NCI-H82 treated with DMSO at 0.1 percent for 48 hours (cell line): ENCODE results near the gene FASTK.
"Not testable (repeated sequence)": the region's sequence is repeated elsewhere in the genome, so short reads cannot be mapped to it uniquely, and the experiment has no call there.

Experiments
- DNase-seq: peaks from one replicate; lab custom pipeline; 2025; ENCODE audit not compliant: unreplicated experiment; lab: John Stamatoyannopoulos, UW

Gene FASTK

DNA sequence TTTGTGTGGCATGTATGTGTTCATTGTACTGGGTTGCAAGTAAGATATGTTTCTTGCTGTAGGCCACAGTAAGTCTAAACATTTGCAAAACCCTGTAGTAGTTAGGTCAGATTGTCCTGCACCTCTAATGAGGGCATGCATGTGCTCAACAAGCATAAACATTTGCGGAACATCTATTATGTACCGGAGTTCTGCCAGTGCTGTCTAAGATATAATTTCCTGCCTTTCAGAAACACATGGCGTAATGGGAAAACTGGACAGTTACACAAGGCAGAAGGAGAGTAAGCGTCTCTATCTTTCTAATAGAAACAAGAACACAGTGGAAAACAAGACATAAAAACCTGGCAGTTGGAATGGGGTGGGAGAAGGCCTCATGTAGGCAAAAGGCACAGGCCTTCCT, 49.6 kb downstream of the FASTK start:
- no peak for DNase-seq

DNA sequence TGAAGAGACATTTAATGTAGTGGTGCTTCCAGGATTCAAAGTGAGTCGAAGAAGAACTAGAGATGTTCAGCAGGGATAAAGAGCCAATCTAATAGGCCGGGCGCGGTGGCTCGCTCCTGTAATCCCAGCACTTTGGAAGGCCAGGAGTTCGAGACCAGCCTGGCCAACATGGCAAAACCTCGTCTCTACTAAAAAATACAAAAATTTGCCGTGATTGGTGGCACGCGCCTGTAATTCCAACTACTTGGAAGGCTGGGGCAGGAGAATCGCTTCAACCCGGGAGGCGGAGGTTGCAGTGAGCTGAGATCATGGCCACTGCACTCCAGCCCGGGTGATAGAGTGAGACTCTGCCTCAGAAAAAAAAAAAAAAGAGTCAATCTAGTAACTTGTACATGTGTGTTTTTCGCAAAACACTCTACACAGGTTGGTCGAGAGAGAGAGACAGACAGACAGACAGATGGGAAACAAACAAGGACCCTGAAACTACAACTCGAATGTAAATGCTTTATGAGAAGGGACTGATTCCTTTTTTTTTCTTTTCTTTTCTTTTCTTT, 51.6 kb downstream of the FASTK start:
- no peak for DNase-seq

DNA sequence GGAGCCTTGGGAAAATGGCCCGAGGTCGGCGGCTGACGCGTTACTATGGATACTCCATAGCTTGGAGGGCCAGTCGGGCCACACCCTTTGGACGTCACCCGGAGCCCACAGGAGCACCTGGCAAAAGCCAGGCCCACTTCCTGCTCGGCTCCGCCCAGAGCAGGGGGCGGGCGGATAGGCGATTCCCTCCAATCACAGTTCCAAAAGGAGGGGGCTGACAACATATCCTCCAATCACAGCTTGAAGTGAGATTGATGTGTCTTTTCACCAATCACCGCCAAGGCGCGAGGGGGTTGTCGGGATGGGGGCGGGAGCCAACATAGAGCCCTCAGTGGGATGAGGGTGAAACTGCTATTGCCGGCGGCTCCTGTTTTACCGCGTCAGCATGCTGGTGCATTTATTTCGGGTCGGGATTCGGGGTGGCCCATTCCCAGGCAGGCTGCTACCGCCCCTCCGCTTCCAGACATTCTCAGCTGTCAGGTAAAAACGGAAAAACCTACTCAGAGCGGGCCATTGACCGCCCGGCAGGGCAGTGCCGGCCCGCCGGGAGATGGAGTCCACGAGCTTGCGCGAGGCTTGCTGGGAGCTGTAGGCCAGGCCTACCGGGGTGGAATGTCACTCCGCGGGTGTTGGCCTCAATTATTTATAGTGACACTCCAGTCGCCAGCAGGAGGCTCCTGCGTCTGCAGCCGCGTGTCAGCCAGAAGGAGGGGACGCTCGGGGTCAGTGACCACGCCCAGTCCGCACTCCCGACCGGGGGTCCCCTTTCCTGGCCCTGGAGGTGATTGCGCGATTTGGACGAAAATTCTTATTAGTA, 52.3 kb downstream of the FASTK start, which contains the start of gene ABCB8:
ABCB8 (plus strand) TSS at position 320 of the 817 bp plus-strand sequence; CDS start at position 386, 66 bp downstream.
- DNase-seq: peak; percentile 96

DNA sequence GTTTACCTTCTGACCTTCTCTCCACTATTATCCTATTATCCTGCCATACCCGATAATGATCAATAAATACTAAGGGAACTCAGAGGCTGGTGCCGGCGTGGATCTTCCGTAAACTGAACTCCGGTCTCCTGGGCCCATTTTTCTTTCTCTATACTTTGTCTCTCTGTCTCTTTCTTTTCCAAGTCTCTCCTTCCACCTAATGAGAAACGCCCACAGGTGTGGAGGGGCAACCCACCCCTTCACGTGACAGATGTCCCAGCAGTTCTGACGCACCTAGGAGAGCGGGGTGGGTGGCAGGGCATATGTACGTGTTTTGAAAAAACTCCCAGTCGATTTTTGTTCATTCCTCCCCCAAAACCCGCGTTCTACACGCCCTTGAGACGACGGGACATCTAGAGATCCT, 52.9 kb downstream of the FASTK start:
- not testable (repeated sequence) for DNase-seq

DNA sequence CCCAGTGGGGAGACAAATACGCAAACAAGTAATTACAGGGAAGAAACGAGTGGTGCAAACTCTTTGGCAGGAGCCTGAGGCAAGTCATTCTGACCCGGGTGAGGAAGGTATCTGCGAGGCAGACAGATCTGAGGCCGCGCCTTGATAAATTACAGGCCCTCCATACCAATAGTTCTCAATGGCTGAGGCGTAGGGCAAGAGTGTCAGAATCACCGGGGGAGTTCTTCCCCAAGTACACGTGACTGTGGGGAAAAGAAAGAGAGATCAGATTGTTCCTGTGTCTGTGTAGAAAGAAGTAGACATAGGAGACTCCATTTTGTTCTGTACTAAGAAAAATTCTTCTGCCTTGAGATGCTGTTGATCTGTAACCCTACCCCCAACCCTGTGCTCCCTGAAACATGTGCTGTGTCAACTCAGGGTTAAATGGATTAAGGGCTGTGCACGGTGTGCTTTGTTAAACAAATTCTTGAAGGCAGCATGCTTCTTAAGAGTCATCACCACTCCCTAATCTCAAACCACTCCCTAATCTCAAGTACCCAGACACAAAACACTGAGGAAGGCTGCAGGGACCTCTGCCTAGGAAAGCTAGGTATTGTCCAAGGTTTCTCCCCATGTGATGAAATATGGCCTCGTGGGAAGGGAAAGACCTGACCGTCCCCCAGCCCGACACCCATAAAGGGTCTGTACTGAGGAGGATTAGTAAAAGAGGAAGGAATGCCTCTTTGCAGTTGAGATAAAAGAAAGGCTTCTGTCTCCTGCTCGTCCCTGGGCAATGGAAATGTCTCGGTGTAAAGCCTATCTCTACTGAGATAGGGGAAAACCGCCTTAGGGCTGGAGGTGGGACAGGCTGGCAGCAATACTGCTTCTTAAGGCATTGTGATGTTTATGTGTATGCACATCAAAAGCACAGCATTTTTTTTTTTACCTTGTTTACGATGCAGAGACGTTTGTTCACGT, 53.6 kb downstream of the FASTK start:
- DNase-seq: peak; percentile 69
